ENCODE results near the gene PHC2.

Gene PHC2

DNA sequence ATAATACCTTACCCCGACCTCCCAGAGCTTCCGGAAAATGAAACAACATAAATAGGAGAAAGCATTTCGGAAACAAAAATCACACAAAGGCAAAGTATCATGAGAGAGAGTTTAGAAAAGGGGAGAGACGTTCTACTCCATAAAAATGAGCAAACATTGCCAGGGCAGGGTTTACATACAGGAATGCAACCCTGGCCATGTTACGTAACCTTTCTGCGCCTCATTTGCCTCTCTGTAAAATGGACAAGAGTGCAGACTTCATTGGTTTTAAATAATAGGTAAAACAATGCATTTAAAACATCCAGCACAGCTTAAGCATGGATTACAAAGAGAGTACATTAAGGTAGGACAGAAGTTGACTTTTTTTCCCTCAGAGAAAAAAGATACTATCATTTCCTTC is 45.6 kb downstream of the PHC2 start:
- H3K36me3 ChIP-seq (ENCODE audit: insufficient read depth, low read length): no peaks in the 10 kb centered on the region
- H3K4me1 ChIP-seq (ENCODE audit: insufficient read depth, low read length, poor library complexity, severe bottlenecking): peaks cover 10% of the 10 kb centered on the region
- H3K27me3 ChIP-seq (ENCODE audit: insufficient read depth, low read length, poor library complexity, severe bottlenecking): no peaks in the 10 kb centered on the region
- TF ChIP-seq, protein P1, sequence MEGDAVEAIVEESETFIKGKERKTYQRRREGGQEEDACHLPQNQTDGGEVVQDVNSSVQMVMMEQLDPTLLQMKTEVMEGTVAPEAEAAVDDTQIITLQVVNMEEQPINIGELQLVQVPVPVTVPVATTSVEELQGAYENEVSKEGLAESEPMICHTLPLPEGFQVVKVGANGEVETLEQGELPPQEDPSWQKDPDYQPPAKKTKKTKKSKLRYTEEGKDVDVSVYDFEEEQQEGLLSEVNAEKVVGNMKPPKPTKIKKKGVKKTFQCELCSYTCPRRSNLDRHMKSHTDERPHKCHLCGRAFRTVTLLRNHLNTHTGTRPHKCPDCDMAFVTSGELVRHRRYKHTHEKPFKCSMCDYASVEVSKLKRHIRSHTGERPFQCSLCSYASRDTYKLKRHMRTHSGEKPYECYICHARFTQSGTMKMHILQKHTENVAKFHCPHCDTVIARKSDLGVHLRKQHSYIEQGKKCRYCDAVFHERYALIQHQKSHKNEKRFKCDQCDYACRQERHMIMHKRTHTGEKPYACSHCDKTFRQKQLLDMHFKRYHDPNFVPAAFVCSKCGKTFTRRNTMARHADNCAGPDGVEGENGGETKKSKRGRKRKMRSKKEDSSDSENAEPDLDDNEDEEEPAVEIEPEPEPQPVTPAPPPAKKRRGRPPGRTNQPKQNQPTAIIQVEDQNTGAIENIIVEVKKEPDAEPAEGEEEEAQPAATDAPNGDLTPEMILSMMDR (conservative IDR thresholded peaks at IDR 0.05; ENCODE audit: low read length): no peak
- TF ChIP-seq EZH2phosphoT487 (IDR thresholded peaks at IDR 0.05; ENCODE audit: borderline replicate concordance): no peak
- no peaks in the 10 kb centered on the region for H3K9me3 ChIP-seq (ENCODE audit: insufficient read depth, low read depth, low read length)
- no peaks in the 10 kb centered on the region for H4K20me1 ChIP-seq (ENCODE audit: insufficient read depth, low read length, poor library complexity, severe bottlenecking)
- H3K9ac ChIP-seq (ENCODE audit: low read depth, low read length, poor library complexity, severe bottlenecking): no peak overlapping the region
- H3K79me2 ChIP-seq (ENCODE audit: insufficient read depth, low read length): no peaks in the 10 kb centered on the region
- H3F3A ChIP-seq (ENCODE audit: low read depth): no peaks in the 10 kb centered on the region
- no peak overlapping the region for H3K4me2 ChIP-seq (ENCODE audit: low read depth, low read length, poor library complexity, severe bottlenecking)
- no peaks in the 10 kb centered on the region for H3K9me2 ChIP-seq (replicated peaks; ENCODE audit: low read depth, low read length)
- no peak overlapping the region for H3K4me3 ChIP-seq (ENCODE audit: low read length, poor library complexity, severe bottlenecking)
- H2AFZ ChIP-seq (ENCODE audit: low read length): no peak overlapping the region

DNA sequence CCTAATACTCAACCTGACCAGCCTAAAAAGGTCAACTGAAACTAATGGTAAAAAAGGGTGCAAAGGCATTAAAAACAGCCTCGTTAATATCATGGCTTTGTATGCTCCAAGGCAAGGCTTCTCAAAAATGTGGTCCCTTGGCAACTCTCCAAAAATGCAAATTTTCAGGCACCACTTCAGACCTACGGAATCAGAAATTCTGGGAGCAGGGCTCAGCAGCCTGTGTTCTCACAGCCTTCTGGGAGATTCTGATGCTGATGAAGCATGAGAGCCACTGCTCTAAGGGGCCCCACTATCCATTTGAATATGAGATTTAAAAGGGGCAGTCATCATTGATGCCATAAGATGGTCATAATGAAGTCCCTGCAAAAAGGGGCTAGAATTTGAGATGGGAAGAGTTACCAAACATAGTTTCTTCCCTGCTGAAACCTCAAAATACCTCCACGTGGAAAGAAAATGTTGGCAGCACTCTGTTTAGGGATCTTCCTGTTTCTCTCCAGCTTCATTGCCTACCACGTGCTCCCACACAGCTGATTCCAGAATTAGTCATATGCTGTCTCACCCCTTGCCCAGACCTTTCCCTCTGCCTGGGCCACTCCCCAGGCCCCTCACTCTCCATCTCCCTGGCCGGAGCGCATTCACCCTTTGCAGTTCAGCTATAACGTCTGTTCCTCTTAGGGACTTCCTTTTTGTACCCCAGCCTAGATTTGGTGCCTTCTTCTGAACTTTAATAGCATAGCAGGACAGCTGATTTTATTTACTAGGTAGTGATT is 46.7 kb downstream of the PHC2 start:
- Histone ChIP-seq H3K4me2 (ENCODE audit: low read depth, low read length, poor library complexity, severe bottlenecking) (no peak overlapping the region), H4K20me1 (ENCODE audit: insufficient read depth, low read length, poor library complexity, severe bottlenecking) (no peaks in the 10 kb centered on the region), H3K4me3 (ENCODE audit: low read length, poor library complexity, severe bottlenecking) (no peak overlapping the region), H2AFZ (ENCODE audit: low read length) (no peak overlapping the region), H3K9me3 (ENCODE audit: insufficient read depth, low read depth, low read length) (no peaks in the 10 kb centered on the region), H3K79me2 (ENCODE audit: insufficient read depth, low read length) (no peaks in the 10 kb centered on the region), H3F3A (ENCODE audit: low read depth) (no peaks in the 10 kb centered on the region), H3K4me1 (ENCODE audit: insufficient read depth, low read length, poor library complexity, severe bottlenecking) (peaks cover 14% of the 10 kb centered on the region), H3K9me2 (replicated peaks; ENCODE audit: low read depth, low read length) (no peaks in the 10 kb centered on the region), H3K9ac (ENCODE audit: low read depth, low read length, poor library complexity, severe bottlenecking) (no peak overlapping the region), H3K36me3 (ENCODE audit: insufficient read depth, low read length) (no peaks in the 10 kb centered on the region), H3K27me3 (ENCODE audit: insufficient read depth, low read length, poor library complexity, severe bottlenecking) (no peaks in the 10 kb centered on the region)
- no peak for TF ChIP-seq EZH2phosphoT487 (IDR thresholded peaks at IDR 0.05; ENCODE audit: borderline replicate concordance)
- TF ChIP-seq, protein P1 (conservative IDR thresholded peaks at IDR 0.05; ENCODE audit: low read length): no peak

DNA sequence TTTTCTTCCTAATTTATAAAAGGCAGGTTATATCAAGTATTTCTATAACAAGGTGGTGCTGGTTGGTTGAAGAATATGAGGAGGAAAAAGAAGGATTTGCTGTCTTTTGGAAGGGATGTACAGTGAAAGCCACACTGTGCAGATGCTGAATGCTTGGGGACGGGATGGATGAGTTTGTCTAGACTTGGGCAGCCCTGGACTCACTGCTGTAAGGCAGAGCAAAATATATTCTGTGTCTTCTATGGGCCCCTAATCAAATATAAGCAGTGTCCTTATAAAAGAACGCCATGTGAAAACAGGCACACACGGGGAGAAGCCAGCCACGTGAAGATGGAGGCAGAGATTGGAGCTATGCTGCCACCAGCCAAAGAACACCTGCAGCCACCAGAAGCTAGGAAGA is 47.4 kb downstream of the PHC2 start:
- Histone ChIP-seq H3K27me3 (ENCODE audit: insufficient read depth, low read length, poor library complexity, severe bottlenecking) (no peaks in the 10 kb centered on the region), H3K4me3 (ENCODE audit: low read length, poor library complexity, severe bottlenecking) (no peak overlapping the region), H3K79me2 (ENCODE audit: insufficient read depth, low read length) (no peaks in the 10 kb centered on the region), H3K9ac (ENCODE audit: low read depth, low read length, poor library complexity, severe bottlenecking) (no peak overlapping the region), H3F3A (ENCODE audit: low read depth) (no peaks in the 10 kb centered on the region), H4K20me1 (ENCODE audit: insufficient read depth, low read length, poor library complexity, severe bottlenecking) (no peaks in the 10 kb centered on the region), H3K4me2 (ENCODE audit: low read depth, low read length, poor library complexity, severe bottlenecking) (no peak overlapping the region), H3K36me3 (ENCODE audit: insufficient read depth, low read length) (no peaks in the 10 kb centered on the region), H2AFZ (ENCODE audit: low read length) (no peak overlapping the region), H3K4me1 (ENCODE audit: insufficient read depth, low read length, poor library complexity, severe bottlenecking) (peaks cover 14% of the 10 kb centered on the region), H3K9me2 (replicated peaks; ENCODE audit: low read depth, low read length) (no peaks in the 10 kb centered on the region), H3K9me3 (ENCODE audit: insufficient read depth, low read depth, low read length) (no peaks in the 10 kb centered on the region)
- TF ChIP-seq, protein P1 (conservative IDR thresholded peaks at IDR 0.05; ENCODE audit: low read length): no peak
- TF ChIP-seq EZH2phosphoT487 (IDR thresholded peaks at IDR 0.05; ENCODE audit: borderline replicate concordance): no peak
